H9 (cell line): ENCODE measurements around the gene RGS3. TPM values are rescaled to one million over a fixed set of nuclear protein-coding genes. Genes with fewer than 3 reads are reported as not detected.

ENCODE experiments used
- DNase-seq: peaks from one replicate; pipeline ENCODE4 v3.0.0-alpha.2; 2017
- H2AFZ ChIP-seq: one replicate; pipeline ENCODE4 v1.6.1; 2013; ENCODE audit warnings: mild to moderate bottlenecking, low read length, control low read depth, moderate library complexity
- H2AK5ac ChIP-seq: 2 replicates; pipeline ENCODE4 v1.6.1; 2013; ENCODE audit warnings: low read length, control low read depth, mixed read lengths; ENCODE audit not compliant: insufficient read length
- H2BK120ac ChIP-seq: one replicate; pipeline ENCODE4 v1.6.1; 2013; ENCODE audit warnings: low read depth, mild to moderate bottlenecking, low read length, control low read depth, inconsistent platforms; ENCODE audit not compliant: poor library complexity, severe bottlenecking
- H2BK12ac ChIP-seq: 2 replicates; pipeline ENCODE4 v1.6.1; 2013; ENCODE audit warnings: low read length, control low read depth, mixed read lengths, low read depth; ENCODE audit not compliant: insufficient read length
- H2BK15ac ChIP-seq: 2 replicates; pipeline ENCODE4 v1.6.1; 2013; ENCODE audit warnings: low read depth, low read length, control low read depth
- H2BK20ac ChIP-seq: one replicate; pipeline ENCODE4 v1.6.1; 2013; ENCODE audit warnings: low read depth, mild to moderate bottlenecking, low read length, control low read depth, inconsistent platforms; ENCODE audit not compliant: poor library complexity, severe bottlenecking
- H2BK5ac ChIP-seq: 2 replicates; pipeline ENCODE4 v1.6.1; 2013; ENCODE audit warnings: low read length, control low read depth, mixed read lengths; ENCODE audit not compliant: insufficient read length
- H3K14ac ChIP-seq: 2 replicates; pipeline ENCODE4 v1.6.1; 2013; ENCODE audit warnings: low read length, control low read depth; ENCODE audit not compliant: insufficient read depth
- H3K18ac ChIP-seq: 2 replicates; pipeline ENCODE4 v1.6.1; 2013; ENCODE audit warnings: low read depth, mild to moderate bottlenecking, mixed read lengths, low read length, control low read depth; ENCODE audit not compliant: insufficient read length
- H3K23ac ChIP-seq: 2 replicates; pipeline ENCODE4 v1.6.1; 2013; ENCODE audit warnings: low read length, control low read depth, mixed read lengths, low read depth; ENCODE audit not compliant: insufficient read length
- H3K23me2 ChIP-seq: 2 replicates; pipeline ENCODE4 v1.6.1; 2013; ENCODE audit warnings: low read depth, mild to moderate bottlenecking, mixed read lengths, low read length, control low read depth; ENCODE audit not compliant: insufficient read length, poor library complexity, severe bottlenecking
- H3K27ac ChIP-seq: 2 replicates; pipeline ENCODE4 v1.5.1; 2013; ENCODE audit warnings: low read length, control low read depth, mixed read lengths, low read depth; ENCODE audit not compliant: insufficient read length
- H3K27me3 ChIP-seq: 2 replicates; pipeline ENCODE4 v1.6.1; 2013; ENCODE audit warnings: low read length, control low read depth, inconsistent platforms; ENCODE audit not compliant: insufficient read depth
- H3K4ac ChIP-seq: 2 replicates; pipeline ENCODE4 v1.6.1; 2013; ENCODE audit warnings: low read depth, mild to moderate bottlenecking, control low read depth, inconsistent platforms, low read length, moderate library complexity
- H3K4me1 ChIP-seq: 2 replicates; pipeline ENCODE4 v1.6.1; 2013; ENCODE audit warnings: low read length, control low read depth, inconsistent platforms; ENCODE audit not compliant: insufficient read depth
- H3K4me2 ChIP-seq: 2 replicates; pipeline ENCODE4 v1.6.1; 2013; ENCODE audit warnings: low read length, control low read depth, mixed read lengths; ENCODE audit not compliant: insufficient read length, insufficient read depth
- H3K56ac ChIP-seq: 2 replicates; pipeline ENCODE4 v1.6.1; 2013; ENCODE audit warnings: low read depth, mild to moderate bottlenecking, mixed read lengths, low read length, control low read depth; ENCODE audit not compliant: insufficient read length
- H3K79me1 ChIP-seq: 2 replicates; pipeline ENCODE4 v1.6.1; 2013; ENCODE audit warnings: low read depth, mild to moderate bottlenecking, moderate library complexity, low read length, control low read depth, inconsistent platforms; ENCODE audit not compliant: insufficient read depth, poor library complexity, severe bottlenecking
- H3K79me2 ChIP-seq: 2 replicates; pipeline ENCODE4 v1.6.1; 2013; ENCODE audit warnings: low read length, control low read depth, inconsistent platforms; ENCODE audit not compliant: insufficient read depth
- H3K9ac ChIP-seq: 2 replicates; pipeline ENCODE4 v1.6.1; 2013; ENCODE audit warnings: low read length, control low read depth, mixed read lengths; ENCODE audit not compliant: insufficient read length; ENCODE audit errors: extremely low read depth
- H3K9me3 ChIP-seq: one replicate; pipeline ENCODE4 v1.6.1; 2013; ENCODE audit warnings: low read depth, low read length, inconsistent platforms; ENCODE audit not compliant: control insufficient read depth
- H3T11ph ChIP-seq: one replicate; pipeline ENCODE4 v1.6.1; 2013; ENCODE audit warnings: mild to moderate bottlenecking, low read length, control low read depth, inconsistent platforms
- H4K20me1 ChIP-seq: one replicate; pipeline ENCODE4 v1.6.1; 2013; ENCODE audit not compliant: control insufficient read depth, insufficient read length, insufficient read depth
- H4K5ac ChIP-seq: 2 replicates; pipeline ENCODE4 v1.6.1; 2013; ENCODE audit warnings: low read depth, mild to moderate bottlenecking, mixed read lengths, low read length, control low read depth; ENCODE audit not compliant: insufficient read length
- H4K8ac ChIP-seq: replicated peaks from 2 replicates; pipeline ENCODE4 v1.6.1; 2013; ENCODE audit warnings: low read length, control low read depth, mixed read lengths, low read depth; ENCODE audit not compliant: insufficient read length
- H4K91ac ChIP-seq: 2 replicates; pipeline ENCODE4 v1.6.1; 2013; ENCODE audit warnings: low read depth, mild to moderate bottlenecking, moderate library complexity, mixed read lengths, low read length, control low read depth; ENCODE audit not compliant: insufficient read length
- H3K27ac Mint-ChIP-seq, 3 experiments: 2 replicates in 2 of 3; 3 replicates in 1 of 3; pipeline ENCODE4 v1.8.0; 2020 to 2021; ENCODE audit warnings: mixed read lengths in 3 of 3, mild to moderate bottlenecking in 1 of 3, moderate library complexity in 1 of 3
- H3K27me3 Mint-ChIP-seq: 2 replicates; pipeline ENCODE4 v1.8.0; 2021; ENCODE audit warnings: low read depth, mild to moderate bottlenecking, moderate library complexity, mixed read lengths
- H3K36me3 Mint-ChIP-seq, 3 experiments: 2 replicates in 2 of 3; 3 replicates in 1 of 3; pipeline ENCODE4 v1.8.0; 2020 to 2021; ENCODE audit warnings: low read depth in 3 of 3, mixed read lengths in 3 of 3; ENCODE audit not compliant: insufficient read depth in 1 of 3
- H3K4me1 Mint-ChIP-seq, 2 experiments: 2 replicates each; pipeline ENCODE4 v1.8.0; 2020; ENCODE audit warnings: mixed read lengths in 2 of 2
- H3K4me3 Mint-ChIP-seq, 2 experiments: 2 replicates in 1 of 2; 3 replicates in 1 of 2; pipeline ENCODE4 v1.8.0; 2020 to 2021; ENCODE audit warnings: mild to moderate bottlenecking in 2 of 2, mixed read lengths in 2 of 2, moderate library complexity in 1 of 2
- H3K9me3 Mint-ChIP-seq, 2 experiments: 2 replicates in 1 of 2; 3 replicates in 1 of 2; pipeline ENCODE4 v1.8.0; 2020; ENCODE audit warnings: mild to moderate bottlenecking in 2 of 2, mixed read lengths in 2 of 2, moderate library complexity in 1 of 2
- WGBS: extraction: QIAGEN DNeasy Blood & Tissue Kit; methylation state at CpG from one replicate; pipeline ENCODE4 v1.1.7; 2013; ENCODE audit warnings: missing lambda C conversion rate, low lambda C conversion rate, mixed read lengths; ENCODE audit not compliant: insufficient read length; ENCODE audit errors: extremely low coverage; 5-methylcytosine and 5-hydroxymethylcytosine counted together
- total RNA-seq: library from RNA; stranded (reverse); gene quantifications from 2 replicates; pipeline ENCODE4 v1.2.1, GENCODE V29; 2021
- TF ChIP-seq, protein P1 (sequence below): fragments of 200-600 bp; sonication (generic); conservative IDR thresholded peaks from 3 replicates; pipeline ENCODE4 v1.8.0; 2021; ENCODE audit warnings: antibody characterized with exemption, mild to moderate bottlenecking

RGS3 gene
- total RNA-seq, 1 experiment from 2014 or later = 13.9 TPM

- H3K79me1 ChIP-seq = no peaks in the 10 kb centered on the region
- H3K9me3 ChIP-seq = no peaks in the 10 kb centered on the region
- H3K23me2 ChIP-seq = no peaks in the 10 kb centered on the region
- no peak overlapping the region for H3K9ac ChIP-seq
- no peak overlapping the region for H4K91ac ChIP-seq
- no peak overlapping the region for H2BK15ac ChIP-seq
- no peak overlapping the region for H2BK5ac ChIP-seq
- no peaks in the 10 kb centered on the region for H3K79me2 ChIP-seq
- Mint-ChIP-seq H3K9me3 (no peaks in the 10 kb centered on the region), H3K36me3 (no peaks in the 10 kb centered on the region; a peak in 2 of 7 replicates), H3K27ac (peak overlapping the region in 1 of 3 experiments; percentile 70; a peak in 2 of 7 replicates), H3K4me3 (no peak overlapping the region), H3K4me1 (peaks cover 7 to 21% of the 10 kb centered on the region in 2 experiments), H3K27me3 (no peaks in the 10 kb centered on the region; the same call in 1 of the 2 replicates)
- no peak overlapping the region for H3T11ph ChIP-seq
- H3K4me2 ChIP-seq = no peak overlapping the region
- H3K4ac ChIP-seq = no peak overlapping the region
- no peak overlapping the region for H2BK12ac ChIP-seq
- TF ChIP-seq, protein P1, sequence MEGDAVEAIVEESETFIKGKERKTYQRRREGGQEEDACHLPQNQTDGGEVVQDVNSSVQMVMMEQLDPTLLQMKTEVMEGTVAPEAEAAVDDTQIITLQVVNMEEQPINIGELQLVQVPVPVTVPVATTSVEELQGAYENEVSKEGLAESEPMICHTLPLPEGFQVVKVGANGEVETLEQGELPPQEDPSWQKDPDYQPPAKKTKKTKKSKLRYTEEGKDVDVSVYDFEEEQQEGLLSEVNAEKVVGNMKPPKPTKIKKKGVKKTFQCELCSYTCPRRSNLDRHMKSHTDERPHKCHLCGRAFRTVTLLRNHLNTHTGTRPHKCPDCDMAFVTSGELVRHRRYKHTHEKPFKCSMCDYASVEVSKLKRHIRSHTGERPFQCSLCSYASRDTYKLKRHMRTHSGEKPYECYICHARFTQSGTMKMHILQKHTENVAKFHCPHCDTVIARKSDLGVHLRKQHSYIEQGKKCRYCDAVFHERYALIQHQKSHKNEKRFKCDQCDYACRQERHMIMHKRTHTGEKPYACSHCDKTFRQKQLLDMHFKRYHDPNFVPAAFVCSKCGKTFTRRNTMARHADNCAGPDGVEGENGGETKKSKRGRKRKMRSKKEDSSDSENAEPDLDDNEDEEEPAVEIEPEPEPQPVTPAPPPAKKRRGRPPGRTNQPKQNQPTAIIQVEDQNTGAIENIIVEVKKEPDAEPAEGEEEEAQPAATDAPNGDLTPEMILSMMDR = no peak
- WGBS = no CpG with 5 or more reads among the region's 7 CpGs
- H3K23ac ChIP-seq = no peak overlapping the region
- H3K27me3 ChIP-seq = no peaks in the 10 kb centered on the region
- H4K8ac ChIP-seq = no peak overlapping the region
- no peak overlapping the region for H3K14ac ChIP-seq
- peaks cover 3% of the 10 kb centered on the region; the same call in 1 of the 2 replicates for H3K4me1 ChIP-seq
- DNase-seq = no peak
- H3K27ac ChIP-seq = no peak overlapping the region
- no peak overlapping the region for H2BK120ac ChIP-seq
- no peak overlapping the region for H4K5ac ChIP-seq
- H2AK5ac ChIP-seq = no peak overlapping the region
- H2BK20ac ChIP-seq = no peak overlapping the region
- H4K20me1 ChIP-seq = no peaks in the 10 kb centered on the region
- H3K18ac ChIP-seq = no peak overlapping the region
- no peak overlapping the region for H2AFZ ChIP-seq
- H3K56ac ChIP-seq = no peak overlapping the region
These were observed 68.6 kb downstream of the RGS3 start for GRCh38 chr9:113531919-113532808.
